ENCODE results near the gene ARHGAP42.

- TF ChIP-seq, protein P1, sequence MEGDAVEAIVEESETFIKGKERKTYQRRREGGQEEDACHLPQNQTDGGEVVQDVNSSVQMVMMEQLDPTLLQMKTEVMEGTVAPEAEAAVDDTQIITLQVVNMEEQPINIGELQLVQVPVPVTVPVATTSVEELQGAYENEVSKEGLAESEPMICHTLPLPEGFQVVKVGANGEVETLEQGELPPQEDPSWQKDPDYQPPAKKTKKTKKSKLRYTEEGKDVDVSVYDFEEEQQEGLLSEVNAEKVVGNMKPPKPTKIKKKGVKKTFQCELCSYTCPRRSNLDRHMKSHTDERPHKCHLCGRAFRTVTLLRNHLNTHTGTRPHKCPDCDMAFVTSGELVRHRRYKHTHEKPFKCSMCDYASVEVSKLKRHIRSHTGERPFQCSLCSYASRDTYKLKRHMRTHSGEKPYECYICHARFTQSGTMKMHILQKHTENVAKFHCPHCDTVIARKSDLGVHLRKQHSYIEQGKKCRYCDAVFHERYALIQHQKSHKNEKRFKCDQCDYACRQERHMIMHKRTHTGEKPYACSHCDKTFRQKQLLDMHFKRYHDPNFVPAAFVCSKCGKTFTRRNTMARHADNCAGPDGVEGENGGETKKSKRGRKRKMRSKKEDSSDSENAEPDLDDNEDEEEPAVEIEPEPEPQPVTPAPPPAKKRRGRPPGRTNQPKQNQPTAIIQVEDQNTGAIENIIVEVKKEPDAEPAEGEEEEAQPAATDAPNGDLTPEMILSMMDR (IDR thresholded peaks at IDR 0.05) = no peak
- TF ChIP-seq POLR2A (IDR thresholded peaks at IDR 0.05) = no peak
Measured at GRCh38 chr11:100955318-100955717, 268.2 kb downstream of the ARHGAP42 start.
